Esophagus (tissue), 2 donors: ENCODE data around the gene PCGF5. TPM values are rescaled to one million over a fixed set of nuclear protein-coding genes. Genes with fewer than 3 reads are reported as not detected.
A peak's percentile ranks its signal among the peaks of the same experiment; 100 is the strongest.

Experiments used
- H3K27ac ChIP-seq, 2 donors: one replicate each; pipeline ENCODE4 v1.5.1; 2013; ENCODE audit warnings: low read depth in 2 of 2, mild to moderate bottlenecking in 2 of 2, inconsistent platforms in 1 of 2, low read length in 1 of 2, moderate library complexity in 1 of 2
- H3K27me3 ChIP-seq, 2 donors: one replicate each; pipeline ENCODE4 v1.6.1; 2013; ENCODE audit warnings: low read length in 2 of 2, control low read depth in 1 of 2, mild to moderate bottlenecking in 1 of 2; ENCODE audit not compliant: insufficient read depth in 2 of 2, control insufficient read depth in 1 of 2
- H3K36me3 ChIP-seq, 2 donors: one replicate each; pipeline ENCODE4 v1.6.1; 2013; ENCODE audit warnings: low read length in 1 of 2; ENCODE audit not compliant: control insufficient read depth in 2 of 2, insufficient read depth in 2 of 2
- H3K4me1 ChIP-seq, 2 donors: one replicate each; pipeline ENCODE4 v1.6.1; 2013; ENCODE audit warnings: low read length in 1 of 2; ENCODE audit not compliant: control insufficient read depth in 2 of 2, insufficient read depth in 2 of 2
- H3K4me3 ChIP-seq, 2 donors: one replicate each; pipeline ENCODE4 v1.5.1; 2013; ENCODE audit warnings: low read length in 2 of 2, mild to moderate bottlenecking in 2 of 2, low read depth in 1 of 2, moderate library complexity in 1 of 2
- H3K9me3 ChIP-seq, 2 donors: one replicate each; pipeline ENCODE4 v1.6.1; 2013; ENCODE audit warnings: mild to moderate bottlenecking in 2 of 2, low read depth in 1 of 2, low read length in 1 of 2, moderate library complexity in 1 of 2; ENCODE audit not compliant: control insufficient read depth in 2 of 2, insufficient read depth in 1 of 2
- WGBS, 2 donors: extraction: QIAGEN DNeasy Blood & Tissue Kit; methylation state at CpG; one replicate each; pipeline ENCODE4 v1.1.7; 2013; 5-methylcytosine and 5-hydroxymethylcytosine counted together
- polyA plus RNA-seq, 2 donors: library from polyadenylated mRNA; stranded (reverse); fragments of 200-250 nt; gene quantifications; one replicate each; pipeline ENCODE4 v1.2.3, GENCODE V29; 2013
- donor health status: healthy with polysubstance abuse.
- donor health status: Bipolar disorder and iron deficiency.

Gene PCGF5
- polyA plus RNA-seq, 2 donors: 12.3 to 13.7 TPM

- H3K9me3 ChIP-seq: no peaks in the 10 kb centered on the region
- no peaks in the 10 kb centered on the region for H3K27me3 ChIP-seq
- no peaks in the 10 kb centered on the region for H3K36me3 ChIP-seq
- no peak overlapping the region for H3K4me3 ChIP-seq
- H3K4me1 ChIP-seq: no peaks in the 10 kb centered on the region
- H3K27ac ChIP-seq: no peak overlapping the region
Observed at GRCh38 chr10:91208642-91209041, 11.8 kb upstream of the PCGF5 start.

- H3K4me3 ChIP-seq: no peak overlapping the region
- no peaks in the 10 kb centered on the region for H3K9me3 ChIP-seq
- H3K27ac ChIP-seq: no peak overlapping the region
- 69 to 88% methylated on average over 3 of the region's 3 CpGs for WGBS, 2 donors
- no peaks in the 10 kb centered on the region for H3K4me1 ChIP-seq
- no peaks in the 10 kb centered on the region for H3K27me3 ChIP-seq
- H3K36me3 ChIP-seq: no peaks in the 10 kb centered on the region
Observed at GRCh38 chr10:91210014-91210413, 10.4 kb upstream of the PCGF5 start.

DNA sequence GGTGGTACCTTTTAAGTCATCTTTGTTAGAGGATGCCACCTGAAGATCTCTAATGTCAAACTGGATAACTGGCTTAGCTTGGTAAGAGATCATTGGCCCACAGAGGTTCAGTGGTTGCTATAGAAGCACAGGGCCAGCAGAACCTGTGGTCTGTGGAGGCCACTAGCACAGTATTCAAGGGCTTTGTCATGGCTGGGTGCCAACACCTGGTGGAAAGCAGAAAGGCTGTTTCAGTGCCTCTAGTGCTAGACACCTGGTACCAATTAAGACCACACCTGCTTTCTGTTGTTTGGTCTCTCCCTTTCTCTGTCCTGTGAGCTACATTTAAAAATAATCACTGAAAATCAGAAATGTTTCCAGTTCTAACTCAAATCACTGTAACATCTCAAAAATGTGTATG, 10.0 kb upstream of the PCGF5 start:
- no peaks in the 10 kb centered on the region for H3K4me1 ChIP-seq
- no peak overlapping the region for H3K4me3 ChIP-seq
- H3K27ac ChIP-seq: no peak overlapping the region
- H3K36me3 ChIP-seq: no peaks in the 10 kb centered on the region
- no peaks in the 10 kb centered on the region for H3K9me3 ChIP-seq
- H3K27me3 ChIP-seq: no peaks in the 10 kb centered on the region

DNA sequence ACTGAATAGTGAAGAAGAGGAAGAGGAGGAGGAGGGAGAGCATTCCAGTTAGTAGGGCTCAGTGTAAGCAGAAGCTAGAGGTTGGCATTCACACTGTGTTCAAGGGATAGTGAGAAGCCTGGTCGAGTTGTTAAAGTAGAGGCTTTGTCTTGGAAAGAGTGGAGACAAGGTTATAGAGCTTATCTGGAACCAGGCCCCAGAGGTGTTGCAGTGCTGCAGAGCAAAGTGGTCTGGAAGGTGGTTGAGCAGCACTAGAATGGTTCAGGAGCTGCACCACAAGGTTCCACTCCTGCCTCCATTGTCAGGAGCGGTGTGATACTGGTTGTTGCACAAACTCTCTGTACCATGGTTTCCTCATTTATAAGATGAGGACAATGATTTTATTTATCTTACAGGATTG, 8.8 kb upstream of the PCGF5 start:
- Histone ChIP-seq H3K4me3 (no peak overlapping the region), H3K27ac (no peak overlapping the region), H3K4me1 (no peaks in the 10 kb centered on the region), H3K27me3 (no peaks in the 10 kb centered on the region), H3K9me3 (no peaks in the 10 kb centered on the region), H3K36me3 (no peaks in the 10 kb centered on the region)
- WGBS, 2 donors: 70 to 72% methylated on average over 2 of the region's 2 CpGs

DNA sequence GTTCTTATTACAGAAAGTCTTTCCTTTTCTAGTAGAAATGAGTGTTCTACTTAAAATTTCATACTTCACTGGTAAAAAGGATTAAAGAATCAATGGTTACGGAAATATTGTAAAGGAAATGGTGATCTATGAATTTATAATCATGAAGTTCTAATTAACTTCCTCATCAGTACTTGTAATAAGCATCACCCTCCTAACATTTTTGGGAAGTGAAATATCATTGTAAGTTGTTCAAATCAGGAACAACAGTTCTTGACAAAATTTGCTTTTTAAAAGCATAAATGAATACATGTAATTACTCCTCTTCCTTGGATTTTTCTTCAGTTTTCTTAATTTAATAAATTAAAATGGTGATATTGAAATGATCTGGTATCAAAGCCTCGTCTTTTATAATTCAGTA, 5.6 kb upstream of the PCGF5 start:
- no peaks in the 10 kb centered on the region for H3K27me3 ChIP-seq
- H3K9me3 ChIP-seq: no peaks in the 10 kb centered on the region
- no peak overlapping the region for H3K27ac ChIP-seq
- peaks cover 0 to under 1% of the 10 kb centered on the region in 2 donors for H3K4me1 ChIP-seq
- 93 to 94% methylated on average over 2 of the region's 2 CpGs for WGBS, 2 donors
- H3K36me3 ChIP-seq: no peaks in the 10 kb centered on the region
- no peak overlapping the region for H3K4me3 ChIP-seq

DNA sequence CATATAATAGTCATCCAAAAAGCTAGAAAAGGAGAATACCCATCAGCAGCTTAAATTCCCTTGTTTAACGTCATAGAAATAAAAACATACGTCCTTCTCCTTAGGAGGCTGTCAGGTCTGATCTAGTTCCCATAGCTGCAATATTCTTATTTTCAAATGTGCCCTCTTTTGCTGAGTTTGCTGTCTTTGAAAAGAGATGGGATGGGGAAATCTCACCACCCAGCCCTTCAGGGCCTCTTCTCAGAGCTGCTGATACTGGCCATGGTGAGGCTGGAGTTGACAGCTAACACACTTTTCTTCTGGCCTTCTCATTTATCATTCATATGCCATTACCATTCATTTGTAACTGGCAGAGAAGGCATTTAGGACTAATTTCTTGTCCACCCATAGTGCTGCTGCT, 5.1 kb upstream of the PCGF5 start:
- H3K4me3 ChIP-seq: no peak overlapping the region
- H3K9me3 ChIP-seq: no peaks in the 10 kb centered on the region
- H3K4me1 ChIP-seq: peaks cover 0 to 4% of the 10 kb centered on the region in 2 donors
- no peaks in the 10 kb centered on the region for H3K27me3 ChIP-seq
- H3K36me3 ChIP-seq: no peaks in the 10 kb centered on the region
- 90% methylated on average over 2 of the region's 2 CpGs for WGBS, 2 donors
- no peak overlapping the region for H3K27ac ChIP-seq

DNA sequence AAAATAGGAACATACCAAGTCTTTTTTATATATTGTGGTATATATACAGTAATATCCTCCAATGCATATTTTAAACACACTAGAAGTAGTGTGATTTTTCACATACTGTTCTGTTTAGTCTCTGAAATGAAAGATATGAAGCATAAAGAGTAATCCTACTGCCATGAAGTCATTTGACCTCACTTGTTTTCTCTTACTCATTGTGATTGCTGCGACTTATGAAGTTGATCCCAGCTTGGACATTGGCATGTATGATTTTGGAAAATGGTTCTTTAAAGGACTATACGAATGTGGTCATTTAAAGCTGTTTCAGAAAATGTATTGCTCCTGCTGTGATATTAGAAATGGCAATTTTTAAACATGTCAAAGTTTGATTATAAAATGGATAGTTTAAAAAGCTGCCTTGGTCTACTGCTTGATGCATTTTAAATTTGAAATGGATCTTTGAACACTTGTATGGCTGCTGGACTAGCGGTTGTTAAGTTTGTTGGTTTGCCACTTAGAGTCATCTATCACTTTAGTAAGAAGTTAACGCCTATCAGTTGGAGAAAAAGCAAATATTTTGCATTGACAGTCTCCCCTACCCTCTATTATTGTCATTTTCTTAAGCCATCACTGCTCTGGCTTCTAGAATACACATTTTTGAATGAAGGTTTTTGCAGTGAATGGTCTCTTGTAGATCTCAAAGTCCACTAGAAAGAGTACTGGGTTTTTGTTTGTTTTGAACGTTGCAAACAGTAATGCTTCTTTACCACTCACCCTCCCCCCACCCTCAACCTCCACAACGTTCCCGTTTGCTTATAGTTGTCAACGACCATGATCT, 881 bp upstream of the PCGF5 start:
- no peaks in the 10 kb centered on the region for H3K9me3 ChIP-seq
- no peaks in the 10 kb centered on the region for H3K27me3 ChIP-seq
- no peaks in the 10 kb centered on the region for H3K36me3 ChIP-seq
- H3K4me1 ChIP-seq: peaks cover 0 to 4% of the 10 kb centered on the region in 2 donors
- 34 to 35% methylated on average over 8 of the region's 8 CpGs for WGBS, 2 donors
- peak overlapping the region in 1 of 2 donors; percentile 21 for H3K27ac ChIP-seq
- H3K4me3 ChIP-seq: peak overlapping the region; percentile 30 to 72

- Histone ChIP-seq H3K27me3 (no peaks in the 10 kb centered on the region), H3K9me3 (no peaks in the 10 kb centered on the region), H3K36me3 (no peaks in the 10 kb centered on the region), H3K27ac (peak overlapping the region; percentile 88 to 93), H3K4me3 (peak overlapping the region; percentile 72 to 97), H3K4me1 (peaks cover 0 to 4% of the 10 kb centered on the region in 2 donors)
- WGBS, 2 donors: 2% methylated on average over 30 to 40 of the region's 40 CpGs
Observed at GRCh38 chr10:91220954-91221675, 652 bp downstream of the PCGF5 start.

DNA sequence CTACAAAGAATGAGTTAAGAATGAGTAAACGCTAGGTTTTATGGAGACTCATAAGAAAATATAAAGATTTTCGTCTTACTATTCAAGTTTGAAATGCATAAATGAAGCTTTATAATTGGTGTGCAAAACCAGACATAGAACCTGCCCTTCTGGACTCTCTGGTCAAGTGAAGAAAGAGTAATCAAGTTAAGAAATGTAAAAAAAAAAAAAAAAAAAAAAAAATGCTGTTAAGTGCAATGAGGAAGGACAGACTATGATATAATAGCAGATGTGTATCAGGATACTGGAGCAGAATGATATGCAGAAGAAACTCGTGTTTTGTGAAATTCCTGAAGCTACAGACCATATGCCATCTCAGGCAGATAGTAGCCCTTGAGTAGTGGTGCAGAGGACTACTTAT, 5.6 kb downstream of the PCGF5 start:
- Histone ChIP-seq H3K4me3 (no peak overlapping the region), H3K36me3 (no peaks in the 10 kb centered on the region), H3K27me3 (no peaks in the 10 kb centered on the region), H3K27ac (no peak overlapping the region), H3K4me1 (no peaks in the 10 kb centered on the region), H3K9me3 (no peaks in the 10 kb centered on the region)
- 86 to 91% methylated on average over 3 of the region's 3 CpGs for WGBS, 2 donors

- Histone ChIP-seq H3K27ac (no peak overlapping the region), H3K9me3 (no peaks in the 10 kb centered on the region)
- WGBS, 2 donors: 53 to 71% methylated on average over 1 of the region's 1 CpG
Observed at GRCh38 chr10:91227576-91227975, 7.1 kb downstream of the PCGF5 start.

More at GRCh38 chr10:91227576-91227975, 7.1 kb downstream of the PCGF5 start:
- Histone ChIP-seq H3K36me3 (no peaks in the 10 kb centered on the region), H3K27me3 (no peaks in the 10 kb centered on the region), H3K4me3 (no peak overlapping the region), H3K4me1 (no peaks in the 10 kb centered on the region)
